K562 (cell line): Measurements from ENCODE around the gene LTB4R2. TPM values are rescaled to one million over a fixed set of nuclear protein-coding genes. Genes with fewer than 3 reads are reported as not detected.

ENCODE experiments used
- ATAC-seq: fragments of 200-7000 bp; cut with Tn5 transposase; 3 replicates; pipeline ENCODE4 v1.9.1; 2020; ENCODE audit warnings: moderate library complexity
- BruUV-seq: library from RNA; stranded (reverse); fragments of 400-500 nt; replicated peaks from 2 replicates; lab custom pipeline; 2021; lab: Mats Ljungman, UMichigan
- CTCF ChIA-PET: fragments of 300-600 bp; formaldehyde crosslinking; extraction: SDS; loops from one replicate; lab custom pipeline; 2021; ENCODE audit warnings: low intra/inter-chr PET ratio; lab: Yijun Ruan, JAX
- POLR2A ChIA-PET: fragments of 300-600, 350-650 bp; sonication (Branson Sonifier 250); formaldehyde crosslinking; extraction: SDS; loops from one replicate; lab custom pipeline; 2021; ENCODE audit warnings: antibody characterized with exemption, inconsistent platforms; lab: Yijun Ruan, JAX
- DNase-seq, 4 experiments: peaks; one replicate each; pipeline versions ENCODE4 v3.0.0 to v3.0.0-alpha.2; 2011 to 2018; ENCODE audit warnings: low spot score in 3 of 4, mixed read lengths in 3 of 4; ENCODE audit errors: extremely low read depth in 1 of 4
- FAIRE-seq: peaks from 2 replicates; lab custom pipeline; 2011; peaks lifted over from hg19 to GRCh38; lab: Jason Lieb, UNC
- H2AFZ ChIP-seq: 2 replicates; pipeline ENCODE4 v1.6.0; 2011; ENCODE audit warnings: low read depth, low read length, control low read depth, inconsistent platforms
- H3K27ac ChIP-seq: fragments of 200-600 bp; 3 replicates; pipeline ENCODE4 v1.8.0; 2011; ENCODE audit warnings: low read depth, mild to moderate bottlenecking, control low read depth, inconsistent platforms, low read length, moderate library complexity, mixed read lengths; ENCODE audit errors: extremely low read depth
- H3K27me3 ChIP-seq, 2 experiments: fragments of 300-600 bp in 1 of 2; 2 replicates in 1 of 2; 3 replicates in 1 of 2; pipeline versions ENCODE4 v1.6.0 to v1.8.0; 2011; ENCODE audit warnings: inconsistent platforms in 2 of 2, low read length in 2 of 2, mild to moderate bottlenecking in 1 of 2, mixed read lengths in 1 of 2, moderate library complexity in 1 of 2; ENCODE audit not compliant: control insufficient read depth in 2 of 2, insufficient read depth in 2 of 2
- H3K36me3 ChIP-seq: fragments of 300-600 bp; 3 replicates; pipeline ENCODE4 v1.8.0; 2011; ENCODE audit warnings: mild to moderate bottlenecking, low read length, inconsistent platforms; ENCODE audit not compliant: control insufficient read depth, insufficient read depth
- H3K4me1 ChIP-seq, 2 experiments: fragments of 200-600 bp in 1 of 2; replicated peaks in 1 of 2; 2 replicates in 1 of 2; 3 replicates in 1 of 2; pipeline versions ENCODE4 v1.5.1 to v1.8.0; 2011; ENCODE audit warnings: inconsistent platforms in 2 of 2, low read length in 2 of 2, mild to moderate bottlenecking in 1 of 2, mixed read lengths in 1 of 2, moderate library complexity in 1 of 2; ENCODE audit not compliant: control insufficient read depth in 2 of 2, insufficient read depth in 2 of 2
- H3K4me2 ChIP-seq: 2 replicates; pipeline ENCODE4 v1.6.1; 2011; ENCODE audit warnings: low read length, control low read depth, inconsistent platforms, mixed read lengths; ENCODE audit not compliant: insufficient read depth
- H3K4me3 ChIP-seq: fragments of 200-600 bp; sonication (generic), shearing (Covaris generic); 2 replicates; pipeline ENCODE4 v1.5.1; 2016; ENCODE audit warnings: control low read depth, inconsistent platforms
- H3K79me2 ChIP-seq: fragments of 200-600 bp; 3 replicates; pipeline ENCODE4 v1.8.0; 2011; ENCODE audit warnings: low read length, inconsistent platforms; ENCODE audit not compliant: control insufficient read depth, insufficient read depth
- H3K9ac ChIP-seq, 2 experiments: 2 replicates each; pipeline versions ENCODE4 v1.6.0 to v1.6.1; 2011; ENCODE audit warnings: low read depth in 2 of 2, low read length in 2 of 2, control low read depth in 1 of 2, inconsistent platforms in 1 of 2, mild to moderate bottlenecking in 1 of 2, mixed read lengths in 1 of 2; ENCODE audit not compliant: insufficient read depth in 1 of 2
- H3K9me1 ChIP-seq: one replicate; pipeline ENCODE4 v1.6.0; 2011; ENCODE audit warnings: inconsistent platforms, mild to moderate bottlenecking, low read length, moderate library complexity; ENCODE audit not compliant: control insufficient read depth, insufficient read depth
- H3K9me3 ChIP-seq: replicated peaks from 2 replicates; pipeline ENCODE4 v1.5.1; 2011; ENCODE audit warnings: low read depth, low read length, inconsistent platforms; ENCODE audit not compliant: control insufficient read depth, insufficient read depth
- H4K20me1 ChIP-seq: replicated peaks from 2 replicates; pipeline ENCODE4 v1.6.1; 2011; ENCODE audit warnings: low read length, inconsistent platforms, mixed read lengths; ENCODE audit not compliant: control insufficient read depth, insufficient read depth
- CAMTA2 ChIP-seq: fragments of 250-450 bp; sonication (Bioruptor Pico); conservative IDR thresholded peaks from 2 replicates; pipeline ENCODE4 v1.5.1; 2022
- ELF1 ChIP-seq: fragments of 200-800 bp; sonication (Bioruptor generic); IDR thresholded peaks from 2 replicates; pipeline ENCODE4 v1.6.1; 2016; ENCODE audit warnings: missing genetic modification characterization, missing compliant biosample characterization
- EWSR1 ChIP-seq: fragments of 450-650 bp; IDR thresholded peaks from 2 replicates; pipeline ENCODE4 v1.6.1; 2018; ENCODE audit warnings: borderline replicate concordance, mild to moderate bottlenecking, low read depth, moderate library complexity; ENCODE audit not compliant: partially characterized antibody
- KAT2B ChIP-seq: IDR thresholded peaks from one replicate; pipeline ENCODE4 v1.6.1; 2012; ENCODE audit warnings: low read depth, mild to moderate bottlenecking, control low read depth, inconsistent platforms, low read length, moderate library complexity
- KDM4B ChIP-seq, 2 experiments: fragments of 450-650 bp in 1 of 2; sonication (generic) in 1 of 2; IDR thresholded peaks; 2 replicates each; pipeline ENCODE4 v1.6.1; 2016 to 2017; ENCODE audit warnings: borderline replicate concordance in 2 of 2, antibody characterized with exemption in 1 of 2, low read depth in 1 of 2, mild to moderate bottlenecking in 1 of 2
- TAF7 ChIP-seq: fragments of 450-650 bp; IDR thresholded peaks from 2 replicates; pipeline ENCODE4 v1.6.1; 2016; ENCODE audit warnings: missing genetic modification characterization, missing compliant biosample characterization
- ZNF175 ChIP-seq: fragments of 200-800 bp; sonication (Bioruptor generic); IDR thresholded peaks from 2 replicates; pipeline ENCODE4 v1.6.1; 2016; ENCODE audit warnings: low read depth, mild to moderate bottlenecking, missing genetic modification characterization, missing compliant biosample characterization
- ZNF778 ChIP-seq: fragments of 450-650 bp; formaldehyde crosslinking; IDR thresholded peaks from 2 replicates; pipeline ENCODE4 v1.4.0; 2020; ENCODE audit warnings: mild to moderate bottlenecking, moderate library complexity
- WGBS: fragments of 100-300 bp; shearing (Covaris generic); methylation state at CpG from one replicate; pipeline ENCODE4 v1.1.6; 2016; ENCODE audit warnings: low coverage, mixed read lengths; ENCODE audit not compliant: insufficient coverage; ENCODE audit errors: missing lambda C conversion rate; 5-methylcytosine and 5-hydroxymethylcytosine counted together
- in situ Hi-C: fragments of 300-500 bp; cut with MboI; formaldehyde crosslinking; loops from 4 replicates; pipeline ENCODE4 v1.15.0; 2018; ENCODE audit warnings: inconsistent platforms, mixed read lengths
- intact Hi-C: fragments of 100-400 bp; cut with micrococcal nuclease; formaldehyde crosslinking; loops from 2 replicates; pipeline ENCODE4 v1.14.2; 2022
- polyA plus RNA-seq, 8 experiments: library from polyadenylated mRNA; depleted of rRNA in 4 of 8; stranded (reverse) in 5 of 8; unstranded in 3 of 8; fragments of >200 nt; fragmentation: Nextera tagmentation in 2 of 8; fragmentation: Illumina TruSeq in 1 of 8; extraction: Ambion mirVana in 2 of 8; extraction: Trizol in 1 of 8; gene quantifications; 2 replicates each; pipeline versions ENCODE4 v1.2.1 to v1.2.3, GENCODE V29; 2011 to 2014; ENCODE audit warnings: inconsistent platforms in 1 of 8, missing spikeins in 1 of 8
- total RNA-seq, 7 experiments: library from RNA; depleted of rRNA in 6 of 7; stranded (reverse); fragments of >200 nt in 6 of 7; fragmentation: Illumina TruSeq in 2 of 7; extraction: Trizol in 2 of 7; gene quantifications; 2 replicates each; pipeline versions ENCODE4 v1.2.1 to v1.2.3, GENCODE V29; 2011 to 2021; ENCODE audit warnings: low replicate concordance in 1 of 7
- TF ChIP-seq, protein P1 (sequence below): sonication (generic); formaldehyde crosslinking; IDR thresholded peaks from 2 replicates; pipeline ENCODE4 v1.8.1; 2023; ENCODE audit warnings: mild to moderate bottlenecking, missing genetic modification reagents
- TF ChIP-seq, protein P2 (sequence below): fragments of 450-650 bp; IDR thresholded peaks from 2 replicates; pipeline ENCODE4 v1.6.1; 2016; ENCODE audit warnings: antibody characterized with exemption
- TF ChIP-seq, protein P3 (sequence below): fragments of 450-650 bp; formaldehyde crosslinking; IDR thresholded peaks from 2 replicates; pipeline ENCODE4 v1.4.0; 2020; ENCODE audit warnings: mild to moderate bottlenecking
- TF ChIP-seq, protein P4 (sequence below): fragments of 150-350 bp; IDR thresholded peaks from 2 replicates; pipeline ENCODE4 v1.6.1; 2014; ENCODE audit warnings: low read depth, mild to moderate bottlenecking, low read length, borderline replicate concordance

Gene LTB4R2
- total and polyA plus RNA-seq, 9 of the 15 experiments (the other 6 are each of a cell fraction or from before 2014, with no cell fraction given), result 0.03 to 11.6 (median 2.8) TPM; not detected in 1

DNA sequence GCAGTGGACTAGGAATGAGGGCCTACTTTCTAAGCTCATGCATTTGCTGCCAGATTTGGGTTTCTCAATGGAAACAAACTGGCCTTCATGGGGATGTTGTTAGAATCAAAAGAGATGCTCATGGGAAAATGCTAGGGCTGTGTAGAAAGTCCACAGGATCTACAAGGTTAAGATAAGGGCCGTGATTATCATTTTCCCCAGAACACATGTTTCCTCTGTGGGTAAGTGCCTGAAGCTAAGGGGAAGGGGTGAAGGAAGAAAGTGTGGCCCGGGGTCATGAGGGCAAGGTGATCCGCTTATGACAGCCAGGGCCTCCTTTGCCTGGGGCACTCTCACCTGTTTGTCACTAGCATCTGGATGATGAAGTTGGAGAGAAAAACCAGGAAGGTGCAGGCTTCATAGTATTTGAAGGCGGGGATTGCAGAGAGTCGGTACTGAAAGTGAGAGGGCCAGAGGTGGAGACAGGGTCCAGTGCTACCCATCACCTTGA, 15.1 kb downstream of the LTB4R2 start (continued):
- TF ChIP-seq, protein P1, sequence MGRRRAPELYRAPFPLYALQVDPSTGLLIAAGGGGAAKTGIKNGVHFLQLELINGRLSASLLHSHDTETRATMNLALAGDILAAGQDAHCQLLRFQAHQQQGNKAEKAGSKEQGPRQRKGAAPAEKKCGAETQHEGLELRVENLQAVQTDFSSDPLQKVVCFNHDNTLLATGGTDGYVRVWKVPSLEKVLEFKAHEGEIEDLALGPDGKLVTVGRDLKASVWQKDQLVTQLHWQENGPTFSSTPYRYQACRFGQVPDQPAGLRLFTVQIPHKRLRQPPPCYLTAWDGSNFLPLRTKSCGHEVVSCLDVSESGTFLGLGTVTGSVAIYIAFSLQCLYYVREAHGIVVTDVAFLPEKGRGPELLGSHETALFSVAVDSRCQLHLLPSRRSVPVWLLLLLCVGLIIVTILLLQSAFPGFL (CRISPR knock-in tag), result no peak
- TF ChIP-seq KDM4B (IDR thresholded peaks at IDR 0.05; ENCODE audit: borderline replicate concordance in 2 of 2, low read depth in 1 of 2) (no peak), ZNF778 (CRISPR knock-in tag) (no peak)

DNA sequence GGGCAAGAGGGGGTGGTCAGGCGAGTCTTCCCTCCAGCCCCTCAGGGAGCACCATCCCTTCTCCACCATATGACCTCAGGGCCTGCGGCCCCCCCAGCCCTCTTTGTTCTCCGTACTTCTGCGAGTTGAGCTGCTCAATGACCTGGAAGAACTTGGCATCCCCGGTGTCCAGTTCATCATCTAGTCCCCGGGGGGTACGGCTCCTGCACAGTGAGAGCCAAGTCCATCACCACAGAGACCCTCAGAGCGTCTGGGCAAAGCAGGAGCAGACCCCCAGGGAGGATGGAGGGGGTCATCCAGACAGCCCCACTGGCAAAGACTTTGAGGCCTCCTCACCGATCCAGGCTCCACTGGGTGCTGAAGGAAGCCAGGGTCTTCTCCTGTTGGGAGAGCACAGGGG, 16.0 kb downstream of the LTB4R2 start:
- in situ Hi-C loops, result loop anchor here (25.0 kb wide), 1 partner anchor 361 kb away; no protein-coding TSS in a partner anchor
- no peak for ATAC-seq
- Histone ChIP-seq H3K4me3 (no peak overlapping the region), H3K27me3 (no peaks in the 10 kb centered on the region), H3K9me1 (no peaks in the 10 kb centered on the region), H3K9ac (no peak overlapping the region), H3K27ac (no peak overlapping the region), H4K20me1 (no peaks in the 10 kb centered on the region), H3K9me3 (no peaks in the 10 kb centered on the region), H2AFZ (no peak overlapping the region), H3K4me2 (no peak overlapping the region), H3K36me3 (no peaks in the 10 kb centered on the region), H3K79me2 (no peaks in the 10 kb centered on the region), H3K4me1 (peaks cover 0 to 10% of the 10 kb centered on the region in 2 experiments; a peak in 4 of 5 replicates)
- ChIA-PET POLR2A (no interaction called here), CTCF (no interaction called here)
- intact Hi-C loops, result no loop called here
- FAIRE-seq, result no peak
- DNase-seq, result no peak
- 28% methylated on average over 7 of the region's 9 CpGs for WGBS
- no TSS peak for BruUV-seq
- TF ChIP-seq KAT2B (no peak), ZNF175 (CRISPR knock-in tag) (no peak), ELF1 (no peak), CAMTA2 (no peak), TAF7 (tag) (no peak), EWSR1 (no peak)
- TF ChIP-seq, protein P2, sequence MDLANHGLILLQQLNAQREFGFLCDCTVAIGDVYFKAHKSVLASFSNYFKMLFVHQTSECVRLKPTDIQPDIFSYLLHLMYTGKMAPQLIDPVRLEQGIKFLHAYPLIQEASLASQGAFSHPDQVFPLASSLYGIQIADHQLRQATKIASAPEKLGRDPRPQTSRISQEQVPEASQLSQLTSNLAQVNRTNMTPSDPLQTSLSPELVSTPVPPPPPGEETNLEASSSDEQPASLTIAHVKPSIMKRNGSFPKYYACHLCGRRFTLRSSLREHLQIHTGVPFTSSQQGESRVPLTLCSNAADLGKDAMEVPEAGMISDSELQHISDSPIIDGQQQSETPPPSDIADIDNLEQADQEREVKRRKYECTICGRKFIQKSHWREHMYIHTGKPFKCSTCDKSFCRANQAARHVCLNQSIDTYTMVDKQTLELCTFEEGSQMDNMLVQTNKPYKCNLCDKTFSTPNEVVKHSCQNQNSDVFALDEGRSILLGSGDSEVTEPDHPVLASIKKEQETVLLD, result no peak
- TF ChIP-seq, protein P3, sequence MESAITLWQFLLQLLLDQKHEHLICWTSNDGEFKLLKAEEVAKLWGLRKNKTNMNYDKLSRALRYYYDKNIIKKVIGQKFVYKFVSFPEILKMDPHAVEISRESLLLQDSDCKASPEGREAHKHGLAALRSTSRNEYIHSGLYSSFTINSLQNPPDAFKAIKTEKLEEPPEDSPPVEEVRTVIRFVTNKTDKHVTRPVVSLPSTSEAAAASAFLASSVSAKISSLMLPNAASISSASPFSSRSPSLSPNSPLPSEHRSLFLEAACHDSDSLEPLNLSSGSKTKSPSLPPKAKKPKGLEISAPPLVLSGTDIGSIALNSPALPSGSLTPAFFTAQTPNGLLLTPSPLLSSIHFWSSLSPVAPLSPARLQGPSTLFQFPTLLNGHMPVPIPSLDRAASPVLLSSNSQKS, result no peak
- TF ChIP-seq, protein P4, sequence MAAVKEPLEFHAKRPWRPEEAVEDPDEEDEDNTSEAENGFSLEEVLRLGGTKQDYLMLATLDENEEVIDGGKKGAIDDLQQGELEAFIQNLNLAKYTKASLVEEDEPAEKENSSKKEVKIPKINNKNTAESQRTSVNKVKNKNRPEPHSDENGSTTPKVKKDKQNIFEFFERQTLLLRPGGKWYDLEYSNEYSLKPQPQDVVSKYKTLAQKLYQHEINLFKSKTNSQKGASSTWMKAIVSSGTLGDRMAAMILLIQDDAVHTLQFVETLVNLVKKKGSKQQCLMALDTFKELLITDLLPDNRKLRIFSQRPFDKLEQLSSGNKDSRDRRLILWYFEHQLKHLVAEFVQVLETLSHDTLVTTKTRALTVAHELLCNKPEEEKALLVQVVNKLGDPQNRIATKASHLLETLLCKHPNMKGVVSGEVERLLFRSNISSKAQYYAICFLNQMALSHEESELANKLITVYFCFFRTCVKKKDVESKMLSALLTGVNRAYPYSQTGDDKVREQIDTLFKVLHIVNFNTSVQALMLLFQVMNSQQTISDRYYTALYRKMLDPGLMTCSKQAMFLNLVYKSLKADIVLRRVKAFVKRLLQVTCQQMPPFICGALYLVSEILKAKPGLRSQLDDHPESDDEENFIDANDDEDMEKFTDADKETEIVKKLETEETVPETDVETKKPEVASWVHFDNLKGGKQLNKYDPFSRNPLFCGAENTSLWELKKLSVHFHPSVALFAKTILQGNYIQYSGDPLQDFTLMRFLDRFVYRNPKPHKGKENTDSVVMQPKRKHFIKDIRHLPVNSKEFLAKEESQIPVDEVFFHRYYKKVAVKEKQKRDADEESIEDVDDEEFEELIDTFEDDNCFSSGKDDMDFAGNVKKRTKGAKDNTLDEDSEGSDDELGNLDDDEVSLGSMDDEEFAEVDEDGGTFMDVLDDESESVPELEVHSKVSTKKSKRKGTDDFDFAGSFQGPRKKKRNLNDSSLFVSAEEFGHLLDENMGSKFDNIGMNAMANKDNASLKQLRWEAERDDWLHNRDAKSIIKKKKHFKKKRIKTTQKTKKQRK, result no peak
